ENCODE data around the gene MYO9B. TPM values are rescaled to one million over a fixed set of nuclear protein-coding genes. Genes with fewer than 3 reads are reported as not detected.

Gene MYO9B
- total and polyA plus RNA-seq, 2 of the 13 experiments (the other 11 are each of a cell fraction or from before 2014, with no cell fraction given) = 18.0 to 18.3 TPM

- ChIA-PET CTCF (ENCODE audit: low intra/inter-chr PET ratio, low total read pairs) (no interaction called here), POLR2A (no interaction called here)
- in situ Hi-C loops (cut with HindIII; ENCODE audit: extremely low pct_ligation_motif_present, low pct_unique_long_range_greater_than_20kb) (no loop called here), intact Hi-C loops (cut with micrococcal nuclease; ENCODE audit: unreplicated experiment) (no loop called here)
- Histone ChIP-seq H4K20me1 (ENCODE audit: insufficient read depth, low read length) (no peaks in the 10 kb centered on the region), H3K36me3 (replicated peaks in 1 of 2; ENCODE audit: control insufficient read depth in 1 of 2, insufficient read depth in 2 of 2, low read length in 2 of 2) (peaks cover 5 to 22% of the 10 kb centered on the region in 2 experiments; a peak in 3 of 5 replicates), H3K27ac (ENCODE audit: extremely low read length, insufficient read depth, low read length) (no peak overlapping the region), H3K9me3 (ENCODE audit: low read length) (no peaks in the 10 kb centered on the region), H3K9ac (ENCODE audit: insufficient read depth, low read depth, low read length) (no peak overlapping the region), H3K27me3 (ENCODE audit: control insufficient read depth in 1 of 2, insufficient read depth in 2 of 2, low read length in 2 of 2) (no peaks in the 10 kb centered on the region), H3K4me2 (ENCODE audit: low read depth, low read length) (no peak overlapping the region), H3K79me2 (ENCODE audit: insufficient read depth, low read length) (no peaks in the 10 kb centered on the region), H3K4me1 (ENCODE audit: insufficient read depth, low read length) (no peaks in the 10 kb centered on the region), H2AFZ (ENCODE audit: low read length) (no peak overlapping the region), H3K4me3 (replicated peaks in 1 of 3; ENCODE audit: insufficient read depth in 1 of 3, low read depth in 2 of 3, low read length in 3 of 3) (no peak overlapping the region)
- 97% methylated on average over 22 of the region's 22 CpGs for WGBS (ENCODE audit: low lambda C conversion rate)
- ATAC-seq = no peak
- TF ChIP-seq PHF5A (CRISPR knock-in tag; IDR thresholded peaks at IDR 0.05; ENCODE audit: low read depth, unreplicated experiment) = no peak
- TF ChIP-seq JUNB (CRISPR knock-in tag; IDR thresholded peaks at IDR 0.05; ENCODE audit: borderline replicate concordance) = no peak
- TF ChIP-seq ZNF780A (CRISPR knock-in tag; IDR thresholded peaks at IDR 0.05) = no peak
- TF ChIP-seq PPARG (CRISPR knock-in tag; conservative IDR thresholded peaks at IDR 0.05) = no peak
- TF ChIP-seq ATF4 (CRISPR knock-in tag; IDR thresholded peaks at IDR 0.05) = no peak
- peak; percentile 34 to 42; a peak in 3 of 4 replicates for TF ChIP-seq MAFK (conservative IDR thresholded peaks at IDR 0.05 in 1 of 2, IDR thresholded peaks at IDR 0.05 in 1 of 2; ENCODE audit: low read length in 2 of 2)
- DNase-seq (ENCODE audit: low spot score) = no peak
- no peak for FAIRE-seq
- no TSS peak for BruUV-seq (replicated peaks)
Measured at GRCh38 chr19:17180997-17181702, 105.6 kb downstream of the MYO9B start.

GRCh38 chr19:17183271-17183761 is 107.7 kb downstream of the MYO9B start:
- BruUV-seq (replicated peaks) = no TSS peak
- POLR2A ChIA-PET = no interaction called here
- CTCF ChIA-PET (ENCODE audit: low intra/inter-chr PET ratio, low total read pairs) = no interaction called here
- TF ChIP-seq IRF9 (CRISPR knock-in tag; IDR thresholded peaks at IDR 0.05; ENCODE audit: borderline replicate concordance) = no peak
- TF ChIP-seq ZNF775 (CRISPR knock-in tag; IDR thresholded peaks at IDR 0.05; ENCODE audit: borderline replicate concordance) = no peak
- no peak for TF ChIP-seq ZNF710 (CRISPR knock-in tag; IDR thresholded peaks at IDR 0.05; ENCODE audit: borderline replicate concordance)
- TF ChIP-seq MBD4 (IDR thresholded peaks at IDR 0.05; ENCODE audit: borderline replicate concordance, low read length) = no peak
- no peak for TF ChIP-seq ZNF589 (CRISPR knock-in tag; conservative IDR thresholded peaks at IDR 0.05)
- no peak for TF ChIP-seq EZH2 (conservative IDR thresholded peaks at IDR 0.05; ENCODE audit: low read depth, low read length)
- TF ChIP-seq NR2F6 (IDR thresholded peaks at IDR 0.05) = no peak
- TF ChIP-seq NR2F6 (CRISPR knock-in tag; IDR thresholded peaks at IDR 0.05) = no peak
- TF ChIP-seq PCBP2 (optimal IDR thresholded peaks at IDR 0.05; ENCODE audit: low read depth, low read length, poor library complexity, severe bottlenecking) = no peak

More at GRCh38 chr19:17183271-17183761, 107.7 kb downstream of the MYO9B start:
- FAIRE-seq (no peak), ATAC-seq (no peak; the same call in 2 of the 3 replicates), DNase-seq (ENCODE audit: low spot score) (no peak)
- no peaks in the 10 kb centered on the region for H3K9me3 ChIP-seq (ENCODE audit: low read length)
- H3K79me2 ChIP-seq (ENCODE audit: insufficient read depth, low read length) = no peaks in the 10 kb centered on the region
- intact Hi-C loops (cut with micrococcal nuclease; ENCODE audit: unreplicated experiment) (no loop called here), in situ Hi-C loops (cut with HindIII; ENCODE audit: extremely low pct_ligation_motif_present, low pct_unique_long_range_greater_than_20kb) (no loop called here)
- no peaks in the 10 kb centered on the region for H3K27me3 ChIP-seq (ENCODE audit: control insufficient read depth in 1 of 2, insufficient read depth in 2 of 2, low read length in 2 of 2)
- H4K20me1 ChIP-seq (ENCODE audit: insufficient read depth, low read length) = no peaks in the 10 kb centered on the region
- no peak overlapping the region for H3K4me3 ChIP-seq (replicated peaks in 1 of 3; ENCODE audit: insufficient read depth in 1 of 3, low read depth in 2 of 3, low read length in 3 of 3)
- WGBS (ENCODE audit: low lambda C conversion rate) = 97% methylated on average over 14 of the region's 14 CpGs
- no peaks in the 10 kb centered on the region for H3K4me1 ChIP-seq (ENCODE audit: insufficient read depth, low read length)
- no peak overlapping the region for H3K4me2 ChIP-seq (ENCODE audit: low read depth, low read length)
- no peak overlapping the region for H2AFZ ChIP-seq (ENCODE audit: low read length)
- peaks cover 9 to 10% of the 10 kb centered on the region in 2 experiments; a peak in 3 of 5 replicates for H3K36me3 ChIP-seq (replicated peaks in 1 of 2; ENCODE audit: control insufficient read depth in 1 of 2, insufficient read depth in 2 of 2, low read length in 2 of 2)
- no peak overlapping the region for H3K9ac ChIP-seq (ENCODE audit: insufficient read depth, low read depth, low read length)
- H3K27ac ChIP-seq (ENCODE audit: extremely low read length, insufficient read depth, low read length) = no peak overlapping the region
